Esophagus muscularis mucosa (tissue), 3 donors: ENCODE data around the gene CARHSP1.

Experiments
- CTCF ChIP-seq, 3 experiments: fragments of 200-600 bp in 2 of 3; fragments of 450-650 bp in 1 of 3; sonication (generic) in 2 of 3; IDR thresholded peaks; one replicate each; pipeline ENCODE4 v1.5.1; 2017 to 2019; ENCODE audit warnings: antibody characterized with exemption in 3 of 3, mild to moderate bottlenecking in 2 of 3, moderate library complexity in 1 of 3
- POLR2A ChIP-seq: fragments of 450-650 bp; IDR thresholded peaks from one replicate; pipeline ENCODE4 v1.6.1; 2017; ENCODE audit warnings: antibody characterized with exemption, moderate library complexity, mild to moderate bottlenecking, low read depth

GRCh38 chr16:8816967-8817655 lies 51.7 kb downstream of the CARHSP1 start:
- TF ChIP-seq CTCF (IDR thresholded peaks at IDR 0.05) (no peak), POLR2A (no peak)
